IMR-90 (cell line): ENCODE results near the gene PIGC. TPM values are rescaled to one million over a fixed set of nuclear protein-coding genes. Genes with fewer than 3 reads are reported as not detected.

Experiments used
- ATAC-seq: fragments of 200-7000 bp; cut with Tn5 transposase; 2 replicates; pipeline ENCODE4 v1.9.1; 2020; ENCODE audit warnings: low read depth, mild to moderate bottlenecking, moderate library complexity
- BruUV-seq: library from RNA; stranded (reverse); fragments of 400-500 nt; replicated peaks from 2 replicates; lab custom pipeline; 2021; lab: Mats Ljungman, UMichigan
- CTCF ChIA-PET: fragments of 300-600 bp; formaldehyde crosslinking; extraction: SDS; loops from one replicate; lab custom pipeline; 2021; ENCODE audit warnings: antibody characterized with exemption; lab: Yijun Ruan, JAX
- POLR2A ChIA-PET: fragments of 300-600 bp; sonication (Branson Sonifier 250); formaldehyde crosslinking; loops from one replicate; lab custom pipeline; 2022; ENCODE audit warnings: antibody characterized with exemption; ENCODE audit not compliant: unreplicated experiment; lab: Charles Lee
- DNase-seq: peaks from one replicate; pipeline ENCODE4 v3.0.0; 2013
- H2AFZ ChIP-seq: replicated peaks from 2 replicates; pipeline ENCODE3; 2013; ENCODE audit warnings: low read length, mild to moderate bottlenecking; ENCODE audit not compliant: poor library complexity
- H2AK5ac ChIP-seq: 2 replicates; pipeline ENCODE4 v1.6.1; 2013; ENCODE audit warnings: low read depth, low read length, inconsistent platforms
- H2AK9ac ChIP-seq: replicated peaks from 2 replicates; pipeline ENCODE3; 2013; ENCODE audit warnings: mild to moderate bottlenecking, low read depth, low read length, moderate library complexity; ENCODE audit not compliant: poor library complexity
- H2BK120ac ChIP-seq: 2 replicates; pipeline ENCODE4 v1.6.1; 2013; ENCODE audit warnings: low read depth, low read length, inconsistent platforms
- H2BK15ac ChIP-seq: 3 replicates; pipeline ENCODE4 v1.6.1; 2013; ENCODE audit warnings: low read depth, low read length, inconsistent platforms
- H2BK20ac ChIP-seq: 2 replicates; pipeline ENCODE4 v1.6.1; 2013; ENCODE audit warnings: low read depth, mild to moderate bottlenecking, inconsistent platforms, low read length, moderate library complexity
- H2BK5ac ChIP-seq: 2 replicates; pipeline ENCODE4 v1.6.1; 2013; ENCODE audit warnings: mild to moderate bottlenecking, low read depth, low read length, inconsistent platforms; ENCODE audit not compliant: poor library complexity, severe bottlenecking
- H3K14ac ChIP-seq: replicated peaks from 2 replicates; pipeline ENCODE4 v1.6.1; 2013; ENCODE audit warnings: low read depth, low read length, inconsistent platforms
- H3K18ac ChIP-seq: 2 replicates; pipeline ENCODE4 v1.6.1; 2013; ENCODE audit warnings: low read depth, low read length, control low read depth
- H3K23ac ChIP-seq: 2 replicates; pipeline ENCODE4 v1.6.1; 2013; ENCODE audit warnings: low read depth, low read length, inconsistent platforms
- H3K27ac ChIP-seq: 2 replicates; pipeline ENCODE4 v1.5.1; 2013; ENCODE audit warnings: mild to moderate bottlenecking, control low read depth, low read length; ENCODE audit not compliant: insufficient read depth
- H3K27me3 ChIP-seq: 2 replicates; pipeline ENCODE4 v1.6.1; 2013; ENCODE audit warnings: low read length; ENCODE audit not compliant: control insufficient read depth, insufficient read depth
- H3K36me3 ChIP-seq: 2 replicates; pipeline ENCODE4 v1.6.1; 2013; ENCODE audit warnings: low read length, mixed read lengths; ENCODE audit not compliant: control insufficient read depth, insufficient read depth
- H3K4ac ChIP-seq: 2 replicates; pipeline ENCODE4 v1.6.1; 2013; ENCODE audit warnings: low read depth, low read length, inconsistent platforms
- H3K4me1 ChIP-seq: 2 replicates; pipeline ENCODE4 v1.6.1; 2013; ENCODE audit warnings: low read length, mixed read lengths; ENCODE audit not compliant: control insufficient read depth, insufficient read depth
- H3K4me2 ChIP-seq: 2 replicates; pipeline ENCODE4 v1.6.1; 2013; ENCODE audit warnings: low read depth, mild to moderate bottlenecking, control low read depth, low read length, moderate library complexity
- H3K4me3 ChIP-seq: 2 replicates; pipeline ENCODE4 v1.5.1; 2013; ENCODE audit warnings: low read depth, mild to moderate bottlenecking, control low read depth, low read length, moderate library complexity; ENCODE audit not compliant: insufficient read depth
- H3K56ac ChIP-seq: 2 replicates; pipeline ENCODE4 v1.6.1; 2013; ENCODE audit warnings: low read length, inconsistent platforms; ENCODE audit not compliant: insufficient read depth; ENCODE audit errors: extremely low read depth
- H3K79me1 ChIP-seq, 2 experiments: 2 replicates each; pipeline ENCODE4 v1.6.1; 2013; ENCODE audit warnings: low read length in 2 of 2, inconsistent platforms in 1 of 2, low read depth in 1 of 2
- H3K9ac ChIP-seq: 2 replicates; pipeline ENCODE4 v1.6.1; 2013; ENCODE audit warnings: low read depth, low read length, control low read depth
- H3K9me1 ChIP-seq: 2 replicates; pipeline ENCODE4 v1.6.1; 2013; ENCODE audit warnings: low read length, inconsistent platforms; ENCODE audit not compliant: insufficient read depth
- H3K9me3 ChIP-seq: 2 replicates; pipeline ENCODE4 v1.6.1; 2013; ENCODE audit warnings: low read length; ENCODE audit not compliant: control insufficient read depth, insufficient read depth
- H4K20me1 ChIP-seq: 2 replicates; pipeline ENCODE4 v1.6.1; 2013; ENCODE audit warnings: low read length, inconsistent platforms; ENCODE audit not compliant: insufficient read depth
- H4K5ac ChIP-seq: 2 replicates; pipeline ENCODE4 v1.6.1; 2013; ENCODE audit warnings: mild to moderate bottlenecking, low read depth, low read length, control low read depth
- H4K8ac ChIP-seq, 2 experiments: 2 replicates each; pipeline ENCODE4 v1.6.1; 2013; ENCODE audit warnings: low read depth in 2 of 2, low read length in 2 of 2, control low read depth in 1 of 2, inconsistent platforms in 1 of 2
- H4K91ac ChIP-seq: 2 replicates; pipeline ENCODE4 v1.6.1; 2013; ENCODE audit warnings: low read depth, low read length, inconsistent platforms; ENCODE audit not compliant: insufficient read depth
- CEBPB ChIP-seq: IDR thresholded peaks from 2 replicates; pipeline ENCODE4 v1.6.1; 2012; ENCODE audit warnings: low read depth, low read length, improper control_type of control experiment
- FOS ChIP-seq: fragments of 150-350 bp; IDR thresholded peaks from 2 replicates; pipeline ENCODE4 v1.6.1; 2016; ENCODE audit warnings: low read depth, low read length
- MAZ ChIP-seq: IDR thresholded peaks from 2 replicates; pipeline ENCODE4 v1.6.1; 2012; ENCODE audit warnings: low read depth, mild to moderate bottlenecking, low read length, improper control_type of control experiment, moderate library complexity, borderline replicate concordance
- POLR2A ChIP-seq: IDR thresholded peaks from 2 replicates; pipeline ENCODE4 v1.6.1; 2012; ENCODE audit warnings: mild to moderate bottlenecking, low read depth, low read length
- RCOR1 ChIP-seq: IDR thresholded peaks from 2 replicates; pipeline ENCODE4 v1.6.1; 2012; ENCODE audit warnings: mild to moderate bottlenecking, low read length, improper control_type of control experiment; ENCODE audit not compliant: insufficient replicate concordance
- RFX5 ChIP-seq: IDR thresholded peaks from 2 replicates; pipeline ENCODE4 v1.8.0; 2012; ENCODE audit warnings: low read depth, mild to moderate bottlenecking, low read length, moderate library complexity
- SMC3 ChIP-seq: fragments of 150-350 bp; IDR thresholded peaks from 2 replicates; pipeline ENCODE4 v1.6.1; 2016; ENCODE audit warnings: low read depth, mild to moderate bottlenecking, antibody characterized with exemption, low read length, moderate library complexity
- USF2 ChIP-seq: fragments of 150-350 bp; IDR thresholded peaks from 2 replicates; pipeline ENCODE4 v1.6.1; 2017; ENCODE audit warnings: mild to moderate bottlenecking, antibody characterized with exemption, low read length, low read depth
- WGBS, 2 experiments: methylation state at CpG; one replicate each; pipeline versions ENCODE4 v1.1.5 to v1.1.7; 2013; ENCODE audit warnings: missing lambda C conversion rate in 2 of 2; ENCODE audit not compliant: insufficient read length in 1 of 2; ENCODE audit errors: extremely low coverage in 2 of 2; 5-methylcytosine and 5-hydroxymethylcytosine counted together
- dilution Hi-C: fragments of 300-500 bp; cut with HindIII; formaldehyde crosslinking; loops from one replicate; pipeline ENCODE4 v1.14.3; 2018; ENCODE audit warnings: low sequenced_read_pairs; ENCODE audit not compliant: unreplicated experiment
- in situ Hi-C: fragments of 300-500 bp; cut with MboI; formaldehyde crosslinking; loops from 3 replicates; pipeline ENCODE4 v1.14.3; 2019; ENCODE audit warnings: low sequenced_read_pairs, inconsistent platforms, mixed read lengths
- intact Hi-C: fragments of 100-400 bp; cut with micrococcal nuclease; formaldehyde crosslinking; loops from 2 replicates; pipeline ENCODE4 v1.10.0; 2022
- polyA plus RNA-seq, 3 experiments: library from polyadenylated mRNA; depleted of rRNA; stranded (reverse); fragments of >200 nt; gene quantifications; 2 replicates each; pipeline ENCODE4 v1.2.3, GENCODE V29; 2012; ENCODE audit warnings: low replicate concordance in 1 of 3
- total RNA-seq: library from RNA; depleted of rRNA; stranded (reverse); fragments of >200 nt; gene quantifications from 2 replicates; pipeline ENCODE4 v1.2.3, GENCODE V29; 2012
- TF ChIP-seq, protein P1 (sequence below): conservative IDR thresholded peaks from 2 replicates; pipeline ENCODE4 v1.5.1; 2012; ENCODE audit warnings: mild to moderate bottlenecking, low read depth, low read length, improper control_type of control experiment

Gene PIGC
- total and polyA plus RNA-seq, 2 of the 4 experiments (the other 2 are of a cell fraction) = 14.9 to 15.8 TPM

DNA sequence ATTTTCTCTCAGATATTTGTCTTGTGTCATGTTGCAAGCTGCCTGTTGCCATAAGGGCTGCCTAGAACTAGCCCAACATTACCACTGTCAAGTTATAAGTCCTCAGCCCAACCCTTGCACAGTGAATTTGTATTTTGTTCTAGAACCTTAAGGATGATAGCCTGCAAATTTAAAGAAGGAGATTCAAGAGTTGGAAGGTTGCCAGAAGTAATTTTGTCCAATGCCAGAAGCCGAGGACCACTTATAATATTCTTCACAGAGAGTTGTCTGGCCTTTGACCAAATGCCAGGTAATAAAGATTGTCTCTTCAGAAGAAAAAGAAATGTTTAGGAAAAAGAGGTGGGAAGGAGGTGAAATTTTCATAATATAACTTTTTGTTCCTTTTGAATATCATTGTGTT, 48.6 kb upstream of the PIGC start:
- no CpG with 5 or more reads among the region's 1 CpG for WGBS, 2 experiments
- TF ChIP-seq USF2 (no peak), POLR2A (no peak), RFX5 (no peak), FOS (no peak), SMC3 (no peak), RCOR1 (no peak), MAZ (no peak), CEBPB (no peak)
- TF ChIP-seq, protein P1, sequence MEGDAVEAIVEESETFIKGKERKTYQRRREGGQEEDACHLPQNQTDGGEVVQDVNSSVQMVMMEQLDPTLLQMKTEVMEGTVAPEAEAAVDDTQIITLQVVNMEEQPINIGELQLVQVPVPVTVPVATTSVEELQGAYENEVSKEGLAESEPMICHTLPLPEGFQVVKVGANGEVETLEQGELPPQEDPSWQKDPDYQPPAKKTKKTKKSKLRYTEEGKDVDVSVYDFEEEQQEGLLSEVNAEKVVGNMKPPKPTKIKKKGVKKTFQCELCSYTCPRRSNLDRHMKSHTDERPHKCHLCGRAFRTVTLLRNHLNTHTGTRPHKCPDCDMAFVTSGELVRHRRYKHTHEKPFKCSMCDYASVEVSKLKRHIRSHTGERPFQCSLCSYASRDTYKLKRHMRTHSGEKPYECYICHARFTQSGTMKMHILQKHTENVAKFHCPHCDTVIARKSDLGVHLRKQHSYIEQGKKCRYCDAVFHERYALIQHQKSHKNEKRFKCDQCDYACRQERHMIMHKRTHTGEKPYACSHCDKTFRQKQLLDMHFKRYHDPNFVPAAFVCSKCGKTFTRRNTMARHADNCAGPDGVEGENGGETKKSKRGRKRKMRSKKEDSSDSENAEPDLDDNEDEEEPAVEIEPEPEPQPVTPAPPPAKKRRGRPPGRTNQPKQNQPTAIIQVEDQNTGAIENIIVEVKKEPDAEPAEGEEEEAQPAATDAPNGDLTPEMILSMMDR = no peak
- H3K27ac ChIP-seq = no peak overlapping the region
- CTCF ChIA-PET = no interaction called here
- no peak overlapping the region for H3K4ac ChIP-seq
- H2BK5ac ChIP-seq = no peak overlapping the region
- H4K8ac ChIP-seq = no peak overlapping the region
- no peaks in the 10 kb centered on the region for H3K36me3 ChIP-seq
- H3K18ac ChIP-seq = no peak overlapping the region
- H3K27me3 ChIP-seq = peaks cover 23% of the 10 kb centered on the region
- no peak overlapping the region for H2BK120ac ChIP-seq
- BruUV-seq = no TSS peak
- H3K56ac ChIP-seq = no peak overlapping the region
- H3K4me2 ChIP-seq = no peak overlapping the region
- no peak overlapping the region for H2AFZ ChIP-seq
- dilution Hi-C loops = no loop called here
- no peaks in the 10 kb centered on the region for H3K79me1 ChIP-seq
- H3K4me3 ChIP-seq = no peak overlapping the region
- H4K91ac ChIP-seq = no peak overlapping the region
- no peak overlapping the region for H2BK20ac ChIP-seq
- DNase-seq (no peak), ATAC-seq (no peak)
- no peak overlapping the region for H4K5ac ChIP-seq
- H2BK15ac ChIP-seq = no peak overlapping the region
- H3K14ac ChIP-seq = no peak overlapping the region
- in situ Hi-C loops = no loop called here
- H2AK9ac ChIP-seq = no peak overlapping the region
- H3K9ac ChIP-seq = no peak overlapping the region
- no peak overlapping the region for H3K23ac ChIP-seq
- no peaks in the 10 kb centered on the region for H3K9me3 ChIP-seq
- no peak overlapping the region for H2AK5ac ChIP-seq
- H4K20me1 ChIP-seq = no peaks in the 10 kb centered on the region
- intact Hi-C loops = no loop called here
- H3K9me1 ChIP-seq = no peaks in the 10 kb centered on the region
- POLR2A ChIA-PET = no interaction called here
- H3K4me1 ChIP-seq = no peaks in the 10 kb centered on the region
